Activated T-cell treated with anti-CD3 and anti-CD28 coated beads, Interleukin-2, amount 50 U/mL, for 48 hours (primary cell): ENCODE data around the gene CD276.

Source experiments
- DNase-seq, 2 experiments: peaks; one replicate each; pipeline ENCODE4 v3.0.0-alpha.2; 2020

CD276 gene

GRCh38 chr15:73749971-73750370 is 65.8 kb downstream of the CD276 start:
- no peak for DNase-seq

DNA sequence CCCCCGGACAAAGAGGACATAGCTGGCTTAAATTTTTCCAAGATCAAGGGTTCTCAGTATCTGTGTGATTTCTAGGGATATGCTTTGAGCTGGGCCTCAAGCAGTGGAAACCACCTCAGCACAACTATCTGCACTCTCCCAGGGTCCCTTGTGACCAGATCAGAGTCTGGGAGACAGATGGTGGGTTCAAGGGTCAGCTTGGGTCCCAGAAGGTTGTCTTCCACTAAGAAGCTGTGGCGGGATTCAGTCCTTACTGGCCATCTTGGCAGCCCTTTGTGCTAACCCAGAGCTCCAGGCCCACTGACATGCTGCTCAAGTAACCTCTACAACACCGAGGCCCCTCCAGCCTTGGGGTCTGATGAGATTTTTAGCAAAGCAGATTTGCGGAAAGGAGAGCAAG is 66.3 kb downstream of the CD276 start:
- no peak for DNase-seq

GRCh38 chr15:73750951-73751350 is 66.8 kb downstream of the CD276 start:
- DNase-seq = no peak

DNA sequence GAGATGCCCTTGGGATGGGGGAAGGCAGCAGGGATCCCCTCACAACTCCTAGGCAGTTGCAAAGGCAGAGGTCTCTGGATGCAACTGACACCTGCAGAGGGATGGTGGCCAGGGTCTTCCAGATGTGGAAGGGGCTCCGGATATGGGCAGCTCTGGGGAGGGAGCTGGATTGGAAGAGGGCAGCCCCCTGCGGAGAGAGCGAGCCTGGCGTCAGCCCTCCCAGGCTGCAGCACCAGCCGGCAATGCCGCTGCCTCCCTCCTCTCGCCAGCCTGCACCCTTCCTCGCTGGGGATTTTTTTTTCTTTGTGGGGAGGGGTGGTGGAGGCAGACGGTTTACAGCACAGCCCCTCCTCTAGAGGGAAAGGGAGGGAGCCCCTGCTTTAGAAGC is 67.3 kb downstream of the CD276 start:
- DNase-seq = no peak

DNA sequence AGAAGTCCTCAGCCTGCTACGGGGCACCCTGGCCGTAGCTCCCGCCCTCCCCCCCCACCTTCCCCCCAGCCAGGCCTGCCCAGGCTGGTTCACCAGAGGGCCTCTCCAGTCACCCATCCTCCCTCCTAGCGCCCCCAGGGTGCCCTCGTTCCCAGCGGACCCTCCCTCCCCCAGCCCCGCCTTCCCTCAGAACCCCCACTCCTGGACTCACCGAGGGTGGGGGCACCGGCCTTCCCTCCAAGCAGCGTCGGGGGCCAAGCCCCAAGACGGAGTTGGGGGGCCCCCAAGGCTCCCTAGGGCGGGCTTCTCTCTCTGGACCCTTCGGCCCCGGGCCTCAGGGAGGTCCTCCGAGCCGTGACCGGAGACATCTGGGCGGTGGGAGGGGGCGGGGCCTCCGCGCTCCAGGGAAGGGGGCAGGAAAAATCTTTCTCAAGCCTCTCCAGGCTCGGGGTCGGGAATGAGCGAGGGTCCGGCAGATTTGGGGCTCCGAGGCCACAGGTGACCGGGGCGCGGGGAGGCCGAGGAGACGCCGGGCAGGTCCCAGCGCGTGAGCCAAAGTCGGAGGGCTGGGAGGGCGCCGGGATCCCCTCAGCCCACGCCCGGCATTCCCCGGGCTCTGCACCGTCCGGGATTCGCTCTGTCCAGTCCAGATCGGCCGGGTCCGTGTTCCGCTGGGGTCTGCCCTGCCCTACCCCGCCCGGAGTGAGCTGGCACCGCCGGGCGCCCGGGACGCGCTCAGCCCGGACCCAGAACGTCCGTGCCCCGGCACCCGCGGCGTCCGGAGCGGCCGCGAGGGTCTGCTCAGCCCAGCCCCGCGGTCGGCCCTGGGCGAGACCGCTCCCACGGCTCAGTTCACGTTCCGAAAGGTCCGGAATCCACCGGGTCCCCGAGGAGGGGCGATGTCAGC is 68.0 kb downstream of the CD276 start:
- no peak for DNase-seq

DNA sequence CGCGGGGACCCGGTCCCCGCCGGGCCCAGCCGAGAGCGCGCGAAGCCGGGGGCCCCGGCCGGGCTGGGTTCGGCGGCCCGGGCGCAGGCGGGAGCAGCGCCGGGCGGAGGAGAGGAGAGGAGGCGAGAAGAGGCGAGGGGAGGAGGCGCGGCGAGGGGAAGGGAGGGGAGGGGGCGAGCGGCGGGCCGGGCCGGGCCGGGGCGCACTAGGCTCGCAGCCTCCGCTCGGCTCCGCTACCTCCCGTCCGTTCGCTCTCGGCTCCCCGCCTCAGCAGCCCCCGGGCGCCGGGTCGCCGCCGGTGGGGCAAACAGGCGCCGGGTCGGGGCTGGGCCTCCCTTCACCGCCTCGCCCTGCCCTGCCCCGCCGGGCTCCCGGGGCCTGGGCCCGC is 68.6 kb downstream of the CD276 start:
- no peak for DNase-seq

- no peak for DNase-seq
Observed at GRCh38 chr15:73753250-73754130, 69.3 kb downstream of the CD276 start, which contains the start of gene INSYN1. TSS of gene INSYN1 (minus strand) at chr15:73753351. CDS start at chr15:73751130, 2,221 bp downstream.

DNA sequence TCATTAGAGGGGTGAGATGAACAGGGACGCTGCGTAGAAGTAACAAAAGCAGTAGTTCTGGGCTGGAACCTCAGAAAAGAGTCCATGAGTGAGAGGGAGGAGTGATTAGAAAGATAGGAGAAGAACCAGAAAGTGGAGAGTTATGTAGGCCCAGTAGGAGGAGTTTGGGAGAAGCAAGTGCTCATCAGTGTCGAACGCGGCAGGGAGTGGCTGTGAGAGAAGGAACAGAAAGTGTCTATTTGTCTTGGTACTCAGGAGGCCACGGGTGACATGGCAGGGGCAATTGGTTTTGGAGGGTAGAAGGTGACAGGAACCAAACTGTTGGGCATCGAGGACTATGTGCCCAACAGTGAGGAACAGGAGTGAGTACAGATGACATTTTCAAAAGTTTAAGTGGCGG is 70.3 kb downstream of the CD276 start:
- no peak for DNase-seq

GRCh38 chr15:73755481-73755880 is 71.3 kb downstream of the CD276 start:
- DNase-seq = no peak

DNA sequence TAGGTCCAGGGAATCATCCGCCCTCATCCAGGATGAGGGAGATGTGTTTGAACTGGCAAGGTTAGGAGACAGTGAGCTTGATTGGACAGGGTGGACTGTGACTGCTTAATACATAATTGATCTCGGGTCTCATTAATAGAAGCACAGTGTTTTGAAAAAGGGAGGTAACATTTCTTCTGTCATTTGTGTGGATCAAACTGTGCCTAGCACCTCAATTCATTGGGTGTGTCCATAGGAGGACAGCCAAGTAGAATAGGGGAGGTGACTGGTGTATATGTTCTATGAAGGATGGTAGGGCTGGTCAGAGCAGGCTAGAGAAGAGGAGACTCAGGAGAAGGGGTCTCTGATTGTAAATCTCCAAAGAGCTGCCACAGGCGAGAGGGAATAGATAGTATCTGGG is 71.8 kb downstream of the CD276 start:
- DNase-seq = no peak

GRCh38 chr15:73756390-73756789 is 72.2 kb downstream of the CD276 start:
- DNase-seq = no peak

- DNase-seq = no peak
Observed at GRCh38 chr15:73756947-73757513, 72.8 kb downstream of the CD276 start.

DNA sequence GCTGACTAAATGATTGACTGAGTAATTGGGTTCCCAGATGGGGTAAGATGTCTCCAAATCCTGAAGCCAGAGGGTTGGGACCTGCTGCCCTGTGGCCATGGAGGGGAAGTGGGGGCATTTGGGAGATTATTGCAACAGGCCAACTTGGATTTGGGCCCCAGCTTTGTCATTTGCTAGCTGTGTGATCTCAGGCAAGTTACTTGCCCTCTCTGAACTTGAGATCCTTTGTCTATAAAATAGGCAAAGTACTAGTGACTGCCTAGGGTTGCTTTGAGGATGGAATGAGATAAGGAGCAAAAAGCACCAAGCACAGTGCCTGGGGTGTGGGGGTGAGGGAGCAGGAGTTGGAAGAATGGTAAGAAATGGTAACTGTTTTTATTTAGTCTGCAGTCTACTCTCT is 73.4 kb downstream of the CD276 start:
- DNase-seq = no peak

- DNase-seq = no peak
Observed at GRCh38 chr15:73758461-73758860, 74.3 kb downstream of the CD276 start.

DNA sequence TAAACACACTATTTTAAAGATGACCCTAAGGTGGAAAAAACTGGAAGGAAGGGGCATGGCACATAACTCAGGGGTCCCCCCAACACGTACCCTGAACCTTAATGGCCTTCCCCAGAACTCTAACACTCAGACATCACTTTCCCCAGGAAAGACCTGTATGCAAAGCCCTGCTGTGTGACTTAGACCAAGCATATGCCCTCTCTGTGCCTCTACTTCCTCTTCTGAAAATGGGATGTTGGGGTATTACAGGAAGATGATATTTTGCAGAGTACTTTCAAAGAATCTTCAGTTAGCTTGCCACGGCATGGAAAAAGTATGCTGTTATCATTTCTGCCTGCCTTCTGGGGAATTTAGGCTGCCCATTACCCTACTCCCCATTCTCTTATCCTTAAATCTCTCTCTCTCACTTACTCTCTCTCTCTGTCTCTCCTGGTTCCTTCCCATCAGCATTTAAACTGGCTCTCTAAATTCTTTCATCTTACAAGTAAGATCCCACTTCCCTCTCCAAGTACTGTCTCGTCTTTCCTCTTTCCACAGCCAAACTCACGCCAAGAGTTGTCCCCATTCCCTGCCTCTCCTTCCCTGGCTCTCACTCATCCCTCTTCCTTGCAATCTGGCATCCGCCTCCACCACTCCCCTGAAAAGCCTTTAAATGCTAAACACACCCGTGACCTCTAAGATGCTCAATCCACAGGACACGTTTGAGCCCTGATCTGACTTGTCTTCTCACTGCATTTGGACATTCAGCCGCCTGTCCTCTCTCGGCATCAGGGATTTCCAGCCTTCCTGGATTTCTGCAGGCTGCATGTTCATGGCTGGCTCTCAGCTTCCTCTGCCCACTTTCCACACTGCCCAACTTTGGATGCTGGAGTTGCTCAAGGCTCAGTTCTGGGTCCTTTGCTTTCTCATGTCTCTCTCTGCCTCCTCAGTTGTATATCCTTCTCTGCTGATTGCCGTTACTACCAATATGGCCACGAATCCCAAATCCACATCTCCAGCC is 76.4 kb downstream of the CD276 start:
- no peak for DNase-seq

GRCh38 chr15:73763931-73764330 is 79.7 kb downstream of the CD276 start:
- DNase-seq = no peak
